Central memory CD8-positive, alpha-beta T cell (primary cell): Measurements from ENCODE around the gene DISP2.

ENCODE experiments used
- ATAC-seq: fragments of 150-1000 bp; cut with Tn5 transposase; replicated peaks from 2 replicates; pipeline ENCODE4 v1.10.0; 2022; ENCODE audit warnings: mild to moderate bottlenecking, moderate FRiP score, moderate number of reproducible peaks; ENCODE audit not compliant: poor library complexity, severe bottlenecking; ENCODE audit errors: extremely low read depth
- DNase-seq, 2 donors: peaks; one replicate each; pipeline ENCODE4 v3.0.0; 2021; ENCODE audit warnings: low spot score in 2 of 2
- H3K27ac Mint-ChIP-seq: one replicate; pipeline ENCODE4 v1.8.0; 2022; ENCODE audit warnings: low read depth, mild to moderate bottlenecking, moderate library complexity, mixed read lengths
- H3K27me3 Mint-ChIP-seq: one replicate; pipeline ENCODE4 v1.8.0; 2022; ENCODE audit warnings: mixed read lengths
- H3K36me3 Mint-ChIP-seq: one replicate; pipeline ENCODE4 v1.8.0; 2022; ENCODE audit warnings: mild to moderate bottlenecking, moderate library complexity, mixed read lengths; ENCODE audit not compliant: insufficient read depth
- H3K4me1 Mint-ChIP-seq: one replicate; pipeline ENCODE4 v1.8.0; 2022; ENCODE audit warnings: mixed read lengths
- H3K4me3 Mint-ChIP-seq: one replicate; pipeline ENCODE4 v1.8.0; 2022; ENCODE audit warnings: mild to moderate bottlenecking, moderate library complexity, mixed read lengths
- H3K9me3 Mint-ChIP-seq: one replicate; pipeline ENCODE4 v1.8.0; 2022; ENCODE audit warnings: mixed read lengths

Gene DISP2

DNA sequence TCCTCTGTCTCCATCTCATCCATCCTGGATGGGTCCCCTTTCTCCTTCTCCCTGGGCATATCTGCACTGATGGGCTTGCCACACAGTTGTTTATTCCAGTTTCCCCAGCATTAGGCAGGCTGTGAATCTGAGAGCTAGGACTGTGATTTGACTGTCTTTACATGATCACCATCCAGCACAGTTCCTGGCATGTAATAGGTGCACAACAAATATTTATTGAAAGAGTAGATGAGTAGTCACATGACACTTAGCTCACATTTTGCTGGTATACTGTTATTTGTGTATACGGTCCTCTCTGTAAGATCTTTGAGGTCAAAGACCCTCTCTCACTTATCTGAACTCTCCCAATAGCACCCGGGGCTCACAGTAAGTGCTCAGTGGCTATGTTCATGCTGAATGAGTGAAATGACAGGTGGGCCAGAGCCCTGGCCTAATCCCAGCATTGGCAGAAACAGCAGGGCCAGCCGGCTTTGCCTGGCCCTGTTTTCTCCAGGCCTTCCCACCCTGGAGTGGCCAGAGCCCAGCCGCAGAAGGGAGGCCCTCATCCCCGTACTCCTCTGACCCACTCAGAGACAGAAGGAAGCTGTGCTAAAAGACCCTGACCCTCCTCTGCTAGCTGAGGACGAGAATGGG, 66.6 kb downstream of the DISP2 start:
- Mint-ChIP-seq H3K36me3 (peaks cover 8% of the 10 kb centered on the region), H3K27me3 (no peaks in the 10 kb centered on the region), H3K4me1 (no peaks in the 10 kb centered on the region), H3K9me3 (no peaks in the 10 kb centered on the region), H3K4me3 (no peak overlapping the region), H3K27ac (no peak overlapping the region)
- ATAC-seq, result no peak
- no peak for DNase-seq

DNA sequence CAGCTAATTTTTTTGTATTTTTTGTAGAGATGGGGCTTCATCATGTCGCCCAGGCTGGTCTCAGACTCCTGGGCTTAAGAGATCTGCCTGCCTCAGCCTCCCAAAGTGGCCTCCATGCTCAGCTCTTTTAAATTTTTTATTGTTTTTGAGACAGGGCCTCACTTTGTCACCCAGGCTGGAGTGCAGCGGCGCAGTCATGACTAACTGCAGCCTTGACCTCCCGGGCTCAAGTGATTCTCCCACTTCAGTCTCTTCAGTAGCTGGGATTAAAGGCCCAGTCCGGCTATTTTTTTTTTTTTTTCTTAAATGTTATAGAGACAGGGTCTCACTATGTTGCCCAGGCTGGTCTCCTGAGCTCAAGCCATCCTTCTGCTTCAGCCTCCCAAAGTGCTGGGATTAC, 67.7 kb downstream of the DISP2 start:
- Mint-ChIP-seq H3K4me1 (no peaks in the 10 kb centered on the region), H3K9me3 (no peaks in the 10 kb centered on the region), H3K36me3 (peaks cover 8% of the 10 kb centered on the region), H3K4me3 (no peak overlapping the region), H3K27ac (no peak overlapping the region), H3K27me3 (no peaks in the 10 kb centered on the region)
- no peak for ATAC-seq
- DNase-seq, result no peak

DNA sequence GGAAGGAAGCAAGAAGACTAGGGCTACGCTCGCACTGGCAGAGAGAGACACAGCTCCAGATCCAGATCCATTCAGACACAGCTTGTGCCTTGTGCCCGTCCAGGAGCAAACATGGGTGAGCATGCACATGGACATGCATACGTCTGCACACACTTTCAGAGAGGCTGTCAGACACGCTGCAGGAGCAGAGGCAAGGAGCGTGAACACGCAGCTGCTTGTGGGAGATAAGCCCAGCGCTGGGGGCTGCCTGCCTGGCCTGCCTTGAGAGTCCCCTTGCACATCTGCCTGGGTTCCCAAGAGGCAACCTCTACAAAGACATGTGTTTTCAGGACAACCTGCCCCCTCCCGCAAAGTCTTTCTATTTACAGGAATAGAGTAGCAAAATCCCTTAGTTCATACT, 69.2 kb downstream of the DISP2 start:
- Mint-ChIP-seq H3K27me3 (no peaks in the 10 kb centered on the region), H3K9me3 (no peaks in the 10 kb centered on the region), H3K27ac (no peak overlapping the region), H3K36me3 (peaks cover 6% of the 10 kb centered on the region), H3K4me3 (no peak overlapping the region), H3K4me1 (no peaks in the 10 kb centered on the region)
- no peak for DNase-seq
- ATAC-seq, result no peak

DNA sequence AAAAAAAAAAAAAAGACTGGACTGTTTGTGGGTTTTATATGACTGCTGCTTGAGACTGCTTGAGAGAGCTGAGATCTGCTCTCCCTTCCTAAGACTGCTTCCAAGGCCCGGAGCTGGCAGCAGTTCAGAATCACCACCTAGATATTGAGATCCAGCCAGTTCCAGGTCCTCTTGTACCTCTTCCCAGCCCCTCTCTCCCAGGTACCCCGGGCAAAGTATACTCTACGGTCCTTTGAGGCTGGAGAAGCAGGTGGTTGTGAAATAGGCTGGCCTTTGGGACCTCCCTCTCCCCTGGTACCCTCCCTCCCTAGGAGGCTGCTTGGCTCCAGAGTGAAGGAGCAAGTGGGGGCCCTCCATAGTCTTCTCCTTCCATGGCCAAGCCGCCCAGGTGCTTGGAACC, 70.2 kb downstream of the DISP2 start:
- H3K9me3 Mint-ChIP-seq, result no peaks in the 10 kb centered on the region
- no peak overlapping the region for H3K27ac Mint-ChIP-seq
- DNase-seq, result no peak
- peaks cover 6% of the 10 kb centered on the region for H3K36me3 Mint-ChIP-seq
- peaks cover 5% of the 10 kb centered on the region for H3K4me1 Mint-ChIP-seq
- no peak for ATAC-seq
- no peak overlapping the region for H3K4me3 Mint-ChIP-seq
- H3K27me3 Mint-ChIP-seq, result no peaks in the 10 kb centered on the region
